Progenitor cell of endocrine pancreas (in vitro differentiated cells): Measurements from ENCODE around the gene ENTPD8. TPM values are rescaled to one million over a fixed set of nuclear protein-coding genes. Genes with fewer than 3 reads are reported as not detected.
"Not testable (repeated sequence)": the region's sequence is repeated elsewhere in the genome, so short reads cannot be mapped to it uniquely, and the experiment has no call there.

Experiments used
- DNase-seq: peaks from one replicate; pipeline ENCODE4 v3.0.0; 2021; ENCODE audit warnings: low spot score; ENCODE audit not compliant: unreplicated experiment
- H3K27ac Mint-ChIP-seq: 2 replicates; pipeline ENCODE4 v1.8.0; 2021; ENCODE audit warnings: mild to moderate bottlenecking, moderate library complexity, mixed read lengths
- H3K27me3 Mint-ChIP-seq: 2 replicates; pipeline ENCODE4 v1.8.0; 2021; ENCODE audit warnings: mixed read lengths
- H3K36me3 Mint-ChIP-seq: 2 replicates; pipeline ENCODE4 v1.8.0; 2022; ENCODE audit warnings: mixed read lengths; ENCODE audit not compliant: insufficient read depth
- H3K4me1 Mint-ChIP-seq: 2 replicates; pipeline ENCODE4 v1.8.0; 2021; ENCODE audit warnings: low read depth, mixed read lengths
- H3K4me3 Mint-ChIP-seq: 2 replicates; pipeline ENCODE4 v1.8.0; 2021; ENCODE audit warnings: low read depth, mild to moderate bottlenecking, moderate library complexity, mixed read lengths
- H3K9me3 Mint-ChIP-seq: 2 replicates; pipeline ENCODE4 v1.8.0; 2021; ENCODE audit warnings: low read depth, mixed read lengths
- total RNA-seq: library from RNA; stranded (reverse); gene quantifications from 2 replicates; pipeline ENCODE4 v1.2.1, GENCODE V29; 2021
- TF ChIP-seq, protein P1 (sequence below): fragments of 200-600 bp; sonication (generic); IDR thresholded peaks from one replicate; pipeline ENCODE4 v1.5.0; 2021; ENCODE audit warnings: antibody characterized with exemption, mild to moderate bottlenecking; ENCODE audit not compliant: unreplicated experiment

Gene ENTPD8
- total RNA-seq, 1 donor from 2014 or later = 2.7 TPM

DNA sequence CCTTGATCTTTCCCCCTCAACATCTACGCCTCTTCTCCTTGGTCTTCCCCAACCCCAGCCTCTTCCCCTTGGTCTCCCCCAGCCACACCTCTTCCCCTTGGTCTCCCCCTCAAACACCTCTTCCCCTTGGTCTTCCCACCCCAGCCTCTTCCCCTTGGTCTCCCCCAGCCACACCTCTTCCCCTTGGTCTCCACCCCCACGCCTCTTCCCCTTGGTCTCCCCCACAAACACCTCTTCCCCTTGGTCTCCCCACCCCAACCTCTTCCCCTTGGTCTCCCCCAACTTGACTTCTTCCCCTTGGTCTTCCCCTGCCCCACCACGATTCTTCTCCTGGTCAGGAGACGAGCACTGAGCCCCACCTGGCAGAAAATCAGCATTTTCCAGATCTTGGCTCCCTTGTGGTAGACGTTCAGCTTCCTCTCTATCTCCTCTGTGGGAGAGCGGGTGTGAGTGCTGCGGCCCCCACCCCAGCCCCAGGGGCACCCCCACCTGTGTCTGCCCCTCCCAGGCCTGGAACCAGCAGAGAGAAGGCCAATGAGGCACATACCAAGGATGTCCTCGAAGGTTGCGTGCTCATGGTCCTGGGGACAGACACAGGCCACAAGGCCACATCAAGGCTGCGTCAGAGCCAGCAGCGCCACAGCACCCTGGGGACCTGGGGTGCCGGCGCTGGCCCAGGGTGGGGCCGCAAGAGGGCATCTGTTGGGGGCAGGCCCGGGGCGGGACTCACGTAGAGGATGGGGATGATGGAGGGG lies 11.0 kb upstream of the ENTPD8 start:
- Mint-ChIP-seq H3K36me3 (peaks cover 6% of the 10 kb centered on the region), H3K9me3 (no peaks in the 10 kb centered on the region), H3K27ac (no peak overlapping the region), H3K4me3 (no peak overlapping the region), H3K4me1 (peaks cover 2% of the 10 kb centered on the region), H3K27me3 (no peaks in the 10 kb centered on the region)
- TF ChIP-seq, protein P1, sequence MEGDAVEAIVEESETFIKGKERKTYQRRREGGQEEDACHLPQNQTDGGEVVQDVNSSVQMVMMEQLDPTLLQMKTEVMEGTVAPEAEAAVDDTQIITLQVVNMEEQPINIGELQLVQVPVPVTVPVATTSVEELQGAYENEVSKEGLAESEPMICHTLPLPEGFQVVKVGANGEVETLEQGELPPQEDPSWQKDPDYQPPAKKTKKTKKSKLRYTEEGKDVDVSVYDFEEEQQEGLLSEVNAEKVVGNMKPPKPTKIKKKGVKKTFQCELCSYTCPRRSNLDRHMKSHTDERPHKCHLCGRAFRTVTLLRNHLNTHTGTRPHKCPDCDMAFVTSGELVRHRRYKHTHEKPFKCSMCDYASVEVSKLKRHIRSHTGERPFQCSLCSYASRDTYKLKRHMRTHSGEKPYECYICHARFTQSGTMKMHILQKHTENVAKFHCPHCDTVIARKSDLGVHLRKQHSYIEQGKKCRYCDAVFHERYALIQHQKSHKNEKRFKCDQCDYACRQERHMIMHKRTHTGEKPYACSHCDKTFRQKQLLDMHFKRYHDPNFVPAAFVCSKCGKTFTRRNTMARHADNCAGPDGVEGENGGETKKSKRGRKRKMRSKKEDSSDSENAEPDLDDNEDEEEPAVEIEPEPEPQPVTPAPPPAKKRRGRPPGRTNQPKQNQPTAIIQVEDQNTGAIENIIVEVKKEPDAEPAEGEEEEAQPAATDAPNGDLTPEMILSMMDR = no peak
- DNase-seq = no peak

DNA sequence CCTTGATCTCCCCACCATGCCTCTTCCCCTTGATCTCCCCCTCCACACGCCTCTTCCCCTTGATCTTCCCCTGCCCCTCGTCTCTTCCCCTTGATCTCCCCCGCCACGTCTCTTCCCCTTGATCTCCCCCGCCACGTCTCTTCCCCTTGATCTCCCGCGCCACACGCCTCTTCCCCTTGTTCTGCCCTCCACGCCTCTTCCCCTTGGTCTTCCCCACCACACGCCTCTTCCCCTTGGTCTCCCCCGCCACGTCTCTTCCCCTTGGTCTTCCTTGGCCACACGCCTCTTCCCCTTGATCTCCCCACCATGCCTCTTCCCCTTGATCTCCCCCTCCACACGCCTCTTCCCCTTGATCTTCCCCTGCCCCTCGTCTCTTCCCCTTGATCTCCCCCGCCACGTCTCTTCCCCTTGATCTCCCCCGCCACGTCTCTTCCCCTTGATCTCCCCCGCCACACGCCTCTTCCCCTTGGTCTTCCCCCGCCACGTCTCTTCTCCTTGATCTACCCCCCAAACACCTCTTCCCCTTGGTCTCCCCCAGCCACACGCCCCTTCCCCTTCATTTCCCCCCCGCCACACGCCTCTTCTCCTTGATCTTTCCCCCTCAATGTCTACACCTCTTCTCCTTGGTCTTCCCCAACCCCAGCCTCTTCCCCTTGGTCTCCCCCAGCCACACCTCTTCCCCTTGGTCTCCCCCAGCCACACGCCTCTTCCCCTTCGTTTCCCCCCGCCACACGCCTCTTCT lies 10.3 kb upstream of the ENTPD8 start:
- H3K27ac Mint-ChIP-seq, DNase-seq, H3K4me1 Mint-ChIP-seq, H3K27me3 Mint-ChIP-seq, H3K4me3 Mint-ChIP-seq, H3K9me3 Mint-ChIP-seq, H3K36me3 Mint-ChIP-seq: not testable (repeated sequence)

DNA sequence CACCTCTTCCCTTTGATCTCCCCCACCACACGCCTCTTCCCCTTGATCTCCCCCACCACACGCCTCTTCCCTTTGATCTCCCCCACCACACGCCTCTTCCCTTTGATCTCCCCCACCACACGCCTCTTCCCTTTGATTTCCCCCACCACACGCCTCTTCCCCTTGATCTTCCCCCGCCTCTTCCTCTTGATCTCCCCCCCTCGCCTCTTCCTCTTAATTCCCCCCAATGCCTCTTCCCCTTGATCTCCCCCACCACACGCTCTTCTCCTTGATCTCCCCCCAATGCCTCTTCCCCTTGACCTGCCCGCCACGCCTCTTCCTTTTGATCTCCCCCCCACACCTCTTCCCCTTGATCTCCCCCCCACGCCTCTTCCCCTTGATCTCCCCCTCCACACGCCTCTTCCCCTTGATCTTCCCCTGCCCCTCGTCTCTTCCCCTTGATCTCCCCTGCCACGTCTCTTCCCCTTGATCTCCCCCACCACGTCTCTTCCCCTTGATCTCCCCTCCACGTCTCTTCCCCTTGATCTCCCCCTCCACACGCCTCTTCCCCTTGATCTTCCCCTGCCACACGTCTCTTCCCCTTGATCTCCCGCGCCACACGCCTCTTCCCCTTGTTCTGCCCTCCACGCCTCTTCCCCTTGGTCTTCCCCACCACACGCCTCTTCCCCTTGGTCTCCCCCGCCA lies 9.5 kb upstream of the ENTPD8 start:
- H3K9me3 Mint-ChIP-seq, H3K4me3 Mint-ChIP-seq, H3K27ac Mint-ChIP-seq, DNase-seq, H3K27me3 Mint-ChIP-seq, H3K4me1 Mint-ChIP-seq, H3K36me3 Mint-ChIP-seq: not testable (repeated sequence)

DNA sequence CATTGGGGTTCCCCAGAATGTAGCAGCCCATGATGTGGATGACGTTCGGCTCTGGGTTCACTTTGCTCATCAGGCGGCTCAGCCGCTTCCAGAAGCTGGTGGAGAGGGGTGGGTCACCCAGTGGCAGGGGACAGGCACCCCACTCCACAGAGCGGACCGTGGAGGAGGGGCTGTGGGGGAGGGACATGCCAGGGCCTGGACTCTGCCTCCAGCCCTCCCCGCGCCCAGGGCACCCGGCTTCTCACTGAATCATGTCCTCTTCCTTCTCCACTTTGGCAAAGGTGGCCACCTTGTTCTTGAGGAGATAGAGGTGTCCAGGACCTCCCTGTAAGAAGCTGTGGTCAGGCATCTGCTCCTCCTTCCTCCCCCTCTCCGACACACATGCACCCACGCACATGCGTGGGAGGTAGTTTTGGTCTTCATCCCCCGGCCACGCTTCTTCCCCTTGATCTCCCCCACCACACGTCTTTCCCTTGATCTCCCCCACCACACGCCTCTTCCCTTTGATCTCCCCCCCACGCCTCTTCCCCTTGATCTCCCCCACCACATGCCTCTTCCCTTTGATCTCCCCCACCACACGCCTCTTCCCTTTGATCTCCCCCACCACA lies 8.9 kb upstream of the ENTPD8 start:
- TF ChIP-seq, protein P1 = no peak
- H3K36me3 Mint-ChIP-seq = no peaks in the 10 kb centered on the region
- DNase-seq = no peak

DNA sequence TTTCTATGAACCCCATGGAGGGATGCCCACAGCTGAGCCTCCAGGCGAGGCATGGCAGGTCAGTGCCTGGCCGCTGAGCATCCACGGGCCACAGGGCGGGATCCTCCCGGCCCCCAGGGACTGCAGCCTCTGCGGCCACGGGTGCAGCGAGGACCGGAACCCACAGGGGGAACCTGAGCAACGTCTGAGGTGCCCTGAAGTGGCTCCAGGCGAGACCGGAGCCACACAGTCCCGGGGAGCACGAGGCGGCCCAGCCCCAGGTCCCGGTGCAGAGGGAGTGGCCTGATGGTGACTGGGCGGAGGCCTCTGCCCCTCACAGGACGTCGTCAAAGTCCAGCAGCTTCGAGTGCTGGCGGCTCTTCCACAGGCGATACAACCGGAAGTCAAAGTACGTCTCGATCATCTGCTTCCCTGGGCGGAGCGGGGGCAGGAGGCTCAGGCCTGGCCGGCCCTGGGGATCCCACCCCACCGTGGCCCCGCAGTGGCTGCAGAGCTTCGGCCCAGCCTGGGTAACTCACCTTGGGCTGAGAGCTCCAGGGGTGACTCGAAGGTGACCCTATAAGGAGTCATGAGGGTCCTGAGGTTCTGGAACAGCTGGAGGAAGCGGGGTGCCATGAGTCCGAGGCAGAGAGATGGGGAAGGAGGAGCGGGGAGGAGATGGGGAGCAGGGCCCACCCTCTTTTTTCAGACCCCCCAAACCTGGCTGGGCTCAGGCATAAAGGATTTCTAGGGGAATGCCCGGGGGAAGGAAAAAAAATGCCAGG lies 8.1 kb upstream of the ENTPD8 start:
- peaks cover 3% of the 10 kb centered on the region for H3K27me3 Mint-ChIP-seq
- DNase-seq = no peak
- TF ChIP-seq, protein P1 = no peak
- no peaks in the 10 kb centered on the region for H3K9me3 Mint-ChIP-seq
- no peak overlapping the region for H3K27ac Mint-ChIP-seq
- no peak overlapping the region for H3K4me3 Mint-ChIP-seq
- peaks cover 5% of the 10 kb centered on the region for H3K4me1 Mint-ChIP-seq
- no peaks in the 10 kb centered on the region for H3K36me3 Mint-ChIP-seq

More for the DNA sequence above, 8.9 kb upstream of the ENTPD8 start:
- Mint-ChIP-seq H3K9me3 (no peaks in the 10 kb centered on the region), H3K27me3 (peaks cover 3% of the 10 kb centered on the region), H3K27ac (no peak overlapping the region), H3K4me1 (peaks cover 7% of the 10 kb centered on the region), H3K4me3 (no peak overlapping the region)
